HEK293T (cell line): Measurements from ENCODE around the gene FAM107B.

Experiments used
- BHLHE40 ChIP-seq: fragments of 450-650 bp; IDR thresholded peaks from 2 replicates; pipeline ENCODE4 v1.6.1; 2016; ENCODE audit warnings: mild to moderate bottlenecking, moderate library complexity, borderline replicate concordance
- CTBP1 ChIP-seq: fragments of 450-650 bp; IDR thresholded peaks from 2 replicates; pipeline ENCODE4 v1.6.1; 2016; ENCODE audit warnings: borderline replicate concordance
- ELF4 ChIP-seq: fragments of 450-650 bp; IDR thresholded peaks from 2 replicates; pipeline ENCODE4 v1.6.1; 2017; ENCODE audit warnings: antibody characterized with exemption
- FOXA1 ChIP-seq: fragments of 450-650 bp; IDR thresholded peaks from 2 replicates; pipeline ENCODE4 v1.6.1; 2016; ENCODE audit warnings: mild to moderate bottlenecking
- FOXK2 ChIP-seq: fragments of 450-650 bp; IDR thresholded peaks from 2 replicates; pipeline ENCODE4 v1.6.1; 2016; ENCODE audit warnings: mild to moderate bottlenecking
- FOXM1 ChIP-seq: fragments of 450-650 bp; IDR thresholded peaks from 2 replicates; pipeline ENCODE4 v1.6.1; 2017; ENCODE audit warnings: mild to moderate bottlenecking, borderline replicate concordance
- HDGF ChIP-seq: fragments of 450-650 bp; IDR thresholded peaks from 2 replicates; pipeline ENCODE4 v1.6.1; 2017; ENCODE audit warnings: antibody characterized with exemption, borderline replicate concordance
- L3MBTL2 ChIP-seq: fragments of 450-650 bp; conservative IDR thresholded peaks from 2 replicates; pipeline ENCODE4 v1.6.1; 2016; ENCODE audit warnings: mild to moderate bottlenecking
- NFRKB ChIP-seq: fragments of 450-650 bp; IDR thresholded peaks from 2 replicates; pipeline ENCODE4 v1.6.1; 2016; ENCODE audit warnings: mild to moderate bottlenecking, moderate library complexity
- SP1 ChIP-seq: fragments of 450-650 bp; IDR thresholded peaks from 2 replicates; pipeline ENCODE4 v1.6.1; 2017
- SUZ12 ChIP-seq: fragments of 450-650 bp; IDR thresholded peaks from 2 replicates; pipeline ENCODE4 v1.6.1; 2016; ENCODE audit warnings: mild to moderate bottlenecking
- ZNF384 ChIP-seq: fragments of 450-650 bp; IDR thresholded peaks from 2 replicates; pipeline ENCODE4 v1.6.1; 2016

DNA sequence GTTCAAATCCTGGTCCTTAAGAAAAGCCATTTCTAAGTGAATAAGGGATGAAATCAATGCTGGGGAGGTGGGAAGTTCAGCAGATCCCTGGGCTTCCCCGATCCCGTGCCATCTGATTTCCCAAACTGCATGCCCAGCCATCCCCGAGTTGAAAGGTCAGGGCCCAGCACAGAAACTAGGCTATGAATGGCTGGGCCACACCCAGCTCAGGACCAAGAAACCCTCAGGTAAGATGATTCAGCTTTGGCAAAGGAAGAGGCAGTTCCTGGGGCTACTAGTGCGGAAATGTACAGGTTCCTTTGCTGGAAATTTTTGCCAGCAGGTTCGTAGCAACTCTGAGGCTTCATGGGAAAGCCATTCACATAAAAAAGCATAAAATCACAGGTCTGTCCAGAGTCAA lies 182.7 kb downstream of the FAM107B start:
- TF ChIP-seq SP1, result no peak
- no peak for TF ChIP-seq ELF4
- no peak for TF ChIP-seq CTBP1
- TF ChIP-seq ZNF384, result no peak
- TF ChIP-seq BHLHE40, result no peak
- TF ChIP-seq FOXM1, result no peak
- TF ChIP-seq L3MBTL2, result no peak
- no peak for TF ChIP-seq HDGF
- TF ChIP-seq NFRKB, result no peak
- no peak for TF ChIP-seq FOXA1
- no peak for TF ChIP-seq FOXK2
- no peak for TF ChIP-seq SUZ12
